ENCODE measurements around the gene CCDC138.

CCDC138 gene

GRCh38 chr2:108825254-108825653, 38.7 kb downstream of the CCDC138 start:
- DNase-seq (no peak), ATAC-seq (no peak)

DNA sequence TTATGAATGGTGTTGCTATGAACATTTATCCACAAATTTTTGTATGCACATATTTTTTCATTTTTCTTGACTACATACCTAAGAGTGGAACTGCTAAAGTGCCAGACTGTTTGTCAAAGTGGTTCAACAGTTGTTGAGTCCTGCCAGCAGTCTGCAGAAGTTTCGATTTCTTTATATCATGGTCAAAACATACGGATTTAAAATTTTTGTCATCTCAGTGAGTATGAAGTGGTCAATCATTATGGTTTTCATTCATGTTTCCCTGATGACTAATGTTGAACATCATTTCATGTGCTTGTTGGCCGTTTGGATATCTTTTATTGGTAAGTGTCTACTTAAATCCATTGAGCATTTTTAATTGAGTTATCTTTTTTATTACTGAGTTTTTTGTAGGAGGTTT, 39.2 kb downstream of the CCDC138 start:
- DNase-seq, result no peak

DNA sequence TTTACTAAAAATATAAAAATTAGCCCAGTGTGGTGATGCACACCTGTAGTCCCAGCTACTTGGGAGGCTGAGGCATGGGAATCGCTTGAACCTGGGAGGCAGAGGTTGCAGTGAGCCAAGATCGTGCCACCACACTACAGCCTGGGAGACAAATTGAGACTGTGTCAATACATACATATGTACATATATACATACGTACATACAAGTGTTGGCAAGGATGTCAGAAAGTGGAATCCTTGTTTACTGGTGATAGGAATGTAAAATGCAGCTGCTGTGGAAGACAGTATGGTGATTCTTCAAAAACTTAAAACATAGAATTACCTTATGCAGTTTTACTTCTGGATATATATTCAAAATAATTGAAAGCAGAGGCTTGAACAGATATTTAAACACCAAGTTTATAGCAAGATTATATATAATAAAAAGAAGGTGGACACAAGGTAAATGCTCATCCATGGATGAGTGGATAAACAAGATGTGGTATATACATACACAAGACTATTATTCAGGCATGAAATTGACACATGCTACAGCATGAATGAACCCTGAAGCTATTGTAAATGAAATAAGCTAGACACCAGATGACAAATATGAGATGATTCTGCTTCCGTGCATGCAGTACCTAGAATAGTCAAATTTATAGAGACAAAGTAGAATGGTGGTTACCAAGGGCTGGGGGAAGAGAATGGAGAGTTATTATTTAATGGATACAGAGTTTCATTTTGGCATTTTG, 43.2 kb downstream of the CCDC138 start:
- no peak for ATAC-seq

More for the DNA sequence above, 39.2 kb downstream of the CCDC138 start:
- ATAC-seq, result no peak

GRCh38 chr2:108833219-108833618, 46.6 kb downstream of the CCDC138 start:
- DNase-seq (no peak), ATAC-seq (no peak)

More for the DNA sequence above, 43.2 kb downstream of the CCDC138 start:
- no peak for DNase-seq

DNA sequence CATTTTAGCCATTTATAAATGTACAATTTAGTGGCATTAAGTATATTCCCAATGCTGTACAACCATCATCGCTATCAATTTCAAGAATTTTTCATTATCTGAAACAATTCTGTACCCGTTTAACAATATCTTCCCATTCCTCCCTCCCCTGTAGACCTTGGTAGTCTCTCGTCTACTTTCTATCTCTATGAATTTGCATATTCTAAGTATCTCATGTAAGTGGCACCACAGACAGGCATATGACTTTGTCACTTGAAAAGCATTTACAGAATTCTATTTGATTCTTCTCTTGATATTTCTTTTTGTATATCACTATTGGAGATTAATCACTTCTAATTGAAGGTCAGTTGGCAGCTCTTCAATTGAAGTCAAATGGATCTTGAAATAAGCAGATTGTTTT, 48.0 kb downstream of the CCDC138 start:
- DNase-seq, result no peak
- ATAC-seq, result no peak

- ATAC-seq (no peak), DNase-seq (no peak)
Measured at GRCh38 chr2:108835040-108835439, 48.5 kb downstream of the CCDC138 start.

DNA sequence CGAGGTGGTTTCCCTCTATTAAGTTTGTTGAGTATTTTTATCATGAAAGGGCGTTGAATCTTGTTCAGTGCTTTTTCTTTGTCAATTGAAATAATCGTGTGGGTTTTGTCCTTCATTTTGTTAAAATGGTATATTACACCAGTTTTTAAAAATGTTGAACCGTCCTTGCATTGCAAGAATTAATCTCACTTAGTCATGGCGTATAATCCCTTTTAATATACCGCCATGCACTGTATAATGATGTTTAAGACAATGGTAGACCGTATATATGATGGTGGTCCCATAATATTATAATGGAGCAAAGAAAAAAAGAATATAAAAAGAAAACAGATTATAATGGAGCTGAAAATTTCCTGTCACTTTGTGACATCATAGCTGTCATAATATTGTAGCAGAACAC, 50.6 kb downstream of the CCDC138 start:
- ATAC-seq (no peak), DNase-seq (no peak)

DNA sequence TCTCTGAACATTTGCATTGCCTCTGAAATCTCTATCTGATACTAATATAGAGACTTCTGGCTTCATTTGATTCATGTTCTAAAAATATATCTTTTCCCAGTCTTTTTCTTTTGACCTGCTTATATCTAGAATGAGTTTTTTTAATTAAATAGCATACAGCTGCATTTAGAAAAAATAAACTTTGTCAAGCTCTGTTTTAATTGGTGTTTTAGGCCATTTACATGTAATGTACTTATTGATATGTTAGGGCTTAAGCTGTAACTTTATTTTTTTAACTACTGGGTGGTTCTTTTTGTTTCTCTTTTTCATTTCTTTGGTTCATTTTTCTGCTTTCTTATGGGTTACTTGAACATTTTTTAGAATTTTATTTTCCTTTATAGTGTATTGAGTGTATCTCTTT, 54.9 kb downstream of the CCDC138 start:
- ATAC-seq (no peak), DNase-seq (no peak)

GRCh38 chr2:108845923-108846322, 59.4 kb downstream of the CCDC138 start:
- DNase-seq, result no peak
- ATAC-seq, result no peak

DNA sequence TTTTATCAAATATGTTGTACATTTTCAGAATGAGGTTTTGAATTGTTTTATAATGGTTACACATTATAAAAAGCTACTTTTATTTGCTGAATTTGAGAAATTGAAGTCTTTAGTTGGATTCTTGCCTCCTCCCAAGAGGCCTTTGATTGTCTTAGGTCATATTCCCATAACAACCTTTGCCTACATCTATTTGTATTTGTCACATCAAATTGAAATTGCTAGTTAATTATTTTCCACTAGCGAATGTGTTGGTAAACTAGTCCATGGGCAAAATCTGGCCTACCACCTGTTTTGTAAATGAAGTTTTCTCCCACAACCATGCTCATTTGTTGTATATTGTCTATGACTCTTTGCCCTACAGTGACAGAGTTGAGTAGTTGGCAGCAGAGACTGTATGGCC, 60.4 kb downstream of the CCDC138 start:
- no peak for ATAC-seq
- no peak for DNase-seq

- ATAC-seq (no peak), DNase-seq (no peak)
Measured at GRCh38 chr2:108852375-108852774, 65.8 kb downstream of the CCDC138 start.

GRCh38 chr2:108853421-108853820, 66.8 kb downstream of the CCDC138 start:
- DNase-seq (no peak), ATAC-seq (no peak)

GRCh38 chr2:108854484-108854883, 67.9 kb downstream of the CCDC138 start:
- DNase-seq (no peak), ATAC-seq (no peak)

GRCh38 chr2:108855194-108855593, 68.6 kb downstream of the CCDC138 start:
- DNase-seq (no peak), ATAC-seq (no peak)

DNA sequence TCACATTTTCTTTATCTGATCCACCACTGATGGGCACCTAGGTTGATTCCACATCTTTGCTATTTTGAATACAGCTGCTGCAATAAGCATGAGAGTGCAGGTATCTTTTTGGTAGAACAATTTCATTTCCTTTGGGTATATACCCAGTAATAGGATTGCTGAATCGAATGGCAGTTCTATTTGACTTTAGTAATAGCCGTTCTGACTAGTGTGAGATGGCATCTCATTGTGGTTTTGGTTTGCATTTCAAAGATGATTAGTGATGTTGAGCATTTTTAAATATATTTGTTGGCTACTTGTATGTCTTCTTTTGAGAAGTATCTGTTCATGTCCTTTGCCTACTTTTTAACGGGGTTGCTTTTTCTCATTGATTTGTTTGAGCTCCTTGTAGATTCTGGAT, 72.3 kb downstream of the CCDC138 start:
- DNase-seq (no peak), ATAC-seq (no peak)

- ATAC-seq (no peak), DNase-seq (no peak)
Measured at GRCh38 chr2:108866041-108866440, 79.5 kb downstream of the CCDC138 start.

DNA sequence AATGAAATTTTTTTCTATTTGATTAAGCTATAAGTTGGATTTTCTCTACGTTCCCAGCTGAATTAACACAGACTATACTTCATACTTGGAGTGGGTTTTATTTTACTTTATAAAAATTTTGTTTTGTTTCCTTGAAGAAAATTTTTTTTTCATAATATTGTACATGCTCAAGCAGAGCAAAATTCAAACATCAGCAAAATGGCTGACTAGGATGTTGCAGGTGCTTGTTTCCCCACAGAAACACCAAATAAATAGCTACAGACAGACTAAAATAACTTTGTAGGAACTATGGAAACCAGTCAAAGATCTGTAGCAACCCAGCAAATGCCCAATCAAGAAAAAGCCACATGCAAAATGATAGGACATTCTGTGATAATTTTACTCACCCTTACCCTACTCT, 82.3 kb downstream of the CCDC138 start:
- DNase-seq (no peak), ATAC-seq (no peak)

DNA sequence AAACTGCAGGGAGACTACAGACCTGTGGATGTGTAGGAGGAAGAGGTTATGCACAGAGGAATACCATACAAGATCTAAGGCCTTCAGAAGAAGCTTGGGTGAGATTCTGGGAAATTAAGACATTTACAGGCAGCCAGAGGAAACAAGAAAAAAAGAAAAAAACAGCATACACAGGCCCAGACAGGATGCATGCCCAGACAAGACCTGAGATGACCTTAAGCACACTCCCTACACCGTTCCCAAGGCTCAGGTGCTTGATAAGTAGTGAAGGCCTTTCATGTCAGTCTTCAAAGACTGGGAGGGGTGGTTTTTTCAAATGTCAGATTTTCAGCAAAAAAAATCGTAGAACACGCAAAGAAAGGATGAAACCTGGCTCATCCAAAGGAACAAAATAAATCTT, 83.0 kb downstream of the CCDC138 start:
- ATAC-seq (no peak), DNase-seq (no peak)

DNA sequence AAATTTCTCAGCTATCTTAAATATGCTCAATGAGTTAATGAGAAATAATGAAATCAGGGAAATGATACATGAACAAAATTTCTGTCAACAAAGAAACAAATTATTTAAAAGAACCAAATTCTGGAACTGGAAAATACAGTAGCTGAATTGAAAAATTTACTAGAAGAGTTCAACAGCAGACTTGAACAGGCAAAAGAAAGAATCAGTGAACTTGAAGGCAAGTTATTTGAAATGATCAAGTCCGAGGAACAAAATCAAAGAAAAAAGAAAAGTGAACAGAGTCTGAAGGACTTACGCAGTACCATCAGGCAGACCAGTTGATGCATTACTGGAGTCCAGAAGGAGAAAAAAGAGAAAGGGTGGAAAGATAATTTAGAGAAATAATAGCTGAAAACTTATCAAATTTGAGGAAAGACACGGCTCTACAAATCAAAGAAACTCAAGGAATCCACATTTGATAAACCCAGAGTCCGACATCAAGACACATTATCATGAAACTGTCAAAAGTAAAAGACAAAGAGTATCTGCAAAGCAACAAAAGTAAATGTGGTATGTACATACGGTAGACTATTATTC, 83.6 kb downstream of the CCDC138 start:
- DNase-seq (no peak), ATAC-seq (no peak)

GRCh38 chr2:108877506-108877905, 90.9 kb downstream of the CCDC138 start:
- DNase-seq (no peak), ATAC-seq (no peak)

DNA sequence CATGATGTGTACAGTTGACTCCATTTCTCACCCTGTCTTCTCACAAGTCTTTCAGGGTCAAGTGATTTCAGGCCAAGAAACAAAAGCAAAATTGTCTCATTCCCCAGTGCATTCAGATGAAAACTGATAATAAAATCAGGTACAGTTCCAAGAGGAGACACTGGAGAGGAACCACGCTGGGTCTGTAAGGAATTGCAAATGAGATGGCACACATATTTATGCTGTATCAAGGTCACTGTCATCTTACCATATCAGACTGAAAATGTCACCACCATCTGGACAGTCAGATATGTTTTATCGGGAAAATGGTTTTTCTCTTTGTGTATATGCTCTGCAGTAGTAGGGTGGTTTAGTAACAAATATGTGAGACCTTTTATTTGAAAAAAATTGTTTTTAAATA, 91.7 kb downstream of the CCDC138 start:
- DNase-seq (no peak), ATAC-seq (no peak)

- ATAC-seq, result no peak
- no peak for DNase-seq
Measured at GRCh38 chr2:108884619-108885018, 98.0 kb downstream of the CCDC138 start.

DNA sequence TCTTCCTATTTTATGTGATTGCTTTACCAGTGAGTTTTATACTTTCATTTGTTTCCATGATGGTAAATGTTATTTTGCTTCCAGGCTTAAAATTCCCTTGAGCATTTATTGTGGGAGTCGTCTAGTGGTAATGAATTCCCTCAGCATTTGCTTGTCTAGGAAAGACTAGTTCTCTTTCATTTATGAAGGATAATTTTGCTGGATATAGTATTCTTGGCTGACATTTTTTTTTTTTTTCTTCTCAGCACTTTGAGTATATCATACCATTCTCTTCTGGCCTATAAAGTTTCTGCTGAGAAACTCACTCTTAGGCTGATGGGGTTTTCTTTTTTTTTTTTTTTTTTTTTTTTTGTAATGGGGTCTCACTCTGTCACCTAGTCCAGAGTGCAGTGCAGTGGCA, 103.3 kb downstream of the CCDC138 start:
- DNase-seq (no peak), ATAC-seq (no peak)

DNA sequence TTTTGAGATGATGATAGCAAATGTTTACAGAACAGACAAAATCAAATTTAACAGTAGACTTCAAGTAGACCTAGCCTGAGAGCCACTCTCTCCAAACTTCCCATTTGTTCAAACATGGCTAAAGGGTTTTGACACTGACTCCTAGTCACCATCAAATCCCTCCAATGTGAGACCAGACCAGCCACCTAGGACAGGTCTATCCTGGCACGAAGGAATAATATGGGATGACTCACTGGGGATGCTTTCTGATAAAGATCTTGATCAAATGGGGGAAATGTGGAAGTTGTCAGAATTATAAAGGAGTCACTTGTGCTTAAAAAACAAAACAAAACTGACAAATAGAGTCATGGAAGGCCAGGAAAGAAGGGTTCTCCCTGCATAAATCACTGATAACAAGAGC, 106.7 kb downstream of the CCDC138 start:
- DNase-seq (no peak), ATAC-seq (no peak)
